SW480 (cell line): ENCODE data around the gene HCFC1.
A peak's percentile ranks its signal among the peaks of the same experiment; 100 is the strongest.

ENCODE experiments used
- DNase-seq: peaks from one replicate; pipeline ENCODE4 v3.0.0-alpha.2; 2016; ENCODE audit warnings: low spot score

HCFC1 gene

DNA sequence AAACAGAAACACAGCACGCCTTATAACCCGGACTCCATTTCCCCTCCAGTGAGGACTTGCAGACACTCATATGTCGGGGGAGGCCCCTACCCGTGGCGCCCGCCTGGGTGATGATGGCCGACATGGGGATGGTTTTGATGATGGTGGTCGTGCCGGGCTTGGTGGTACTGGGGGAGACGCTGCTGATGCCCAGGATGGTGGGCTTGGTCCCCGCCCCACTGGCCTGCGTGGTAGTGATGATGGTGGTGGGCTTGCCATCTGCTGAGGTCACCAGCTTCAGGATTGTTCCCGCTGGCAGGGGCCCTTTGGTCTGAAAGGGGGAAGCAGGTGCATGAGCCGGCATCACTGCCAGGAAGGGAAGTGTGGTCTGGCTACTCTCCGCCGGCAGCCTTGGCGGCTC is 14.4 kb downstream of the HCFC1 start:
- DNase-seq: no peak

DNA sequence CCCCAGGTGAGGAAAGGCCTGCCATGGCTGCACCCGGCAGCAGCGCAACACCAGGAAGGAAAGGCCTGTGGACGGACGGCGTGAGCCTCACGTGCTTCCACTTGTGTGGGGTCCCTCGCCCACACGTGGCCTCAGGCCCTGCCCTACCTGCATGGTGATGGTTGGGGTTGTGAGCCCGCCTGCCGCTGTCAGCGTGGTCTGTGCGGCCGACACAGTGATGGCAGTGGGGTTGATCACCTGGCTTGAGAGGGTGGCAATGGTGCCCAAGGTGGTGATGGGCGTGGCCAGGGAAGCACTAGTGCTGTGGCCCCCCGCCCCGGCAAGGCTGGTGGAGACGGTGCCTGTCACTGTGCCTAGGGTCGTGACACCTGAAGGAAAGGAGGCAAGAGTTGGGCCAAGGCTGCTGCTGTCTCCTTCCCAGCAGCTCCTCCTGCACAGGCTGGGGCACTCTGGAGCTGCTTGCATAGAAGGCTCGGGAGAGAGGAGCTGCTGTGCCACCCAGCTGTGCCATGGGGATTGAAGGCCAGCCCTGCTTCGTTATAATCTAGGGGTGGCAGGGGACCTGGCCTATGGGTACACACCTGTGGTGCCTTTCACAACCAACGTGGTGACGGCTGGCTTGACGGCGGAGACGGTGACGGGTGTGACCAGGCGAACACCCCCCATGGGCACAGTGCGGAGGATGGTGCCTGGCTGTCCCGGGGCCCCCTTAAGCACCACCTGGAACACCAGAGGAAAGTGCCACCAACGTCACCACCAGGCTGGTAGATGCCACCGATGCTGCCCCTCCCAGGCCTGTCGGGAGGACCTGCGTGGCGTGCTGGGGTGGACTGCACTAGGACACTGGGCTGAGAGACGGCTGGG is 15.3 kb downstream of the HCFC1 start:
- DNase-seq: no peak

DNA sequence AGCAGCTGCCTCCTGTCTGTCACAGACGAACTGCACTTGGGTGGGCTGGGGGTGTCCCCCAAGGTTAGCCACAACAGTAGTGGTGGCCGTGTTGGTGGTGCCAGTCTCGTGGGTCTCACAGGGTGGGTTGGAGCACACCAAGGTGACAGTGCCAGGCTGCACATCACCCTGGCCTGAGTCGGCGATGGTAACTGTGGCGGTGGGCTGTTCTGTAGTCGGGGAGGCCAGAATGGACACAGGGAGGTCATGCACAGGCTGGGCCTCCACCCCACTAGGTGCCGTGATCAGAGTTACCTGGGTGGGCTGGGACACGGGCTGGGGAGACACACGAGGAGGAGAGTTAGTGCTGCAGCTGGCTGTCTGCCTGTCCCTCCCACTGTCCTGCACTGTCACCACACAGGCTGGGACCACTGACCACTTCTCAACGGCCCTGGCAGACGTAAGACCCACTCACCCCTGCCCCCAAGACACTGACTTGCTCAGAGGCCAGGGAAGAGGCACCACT is 16.3 kb downstream of the HCFC1 start:
- DNase-seq: no peak

DNA sequence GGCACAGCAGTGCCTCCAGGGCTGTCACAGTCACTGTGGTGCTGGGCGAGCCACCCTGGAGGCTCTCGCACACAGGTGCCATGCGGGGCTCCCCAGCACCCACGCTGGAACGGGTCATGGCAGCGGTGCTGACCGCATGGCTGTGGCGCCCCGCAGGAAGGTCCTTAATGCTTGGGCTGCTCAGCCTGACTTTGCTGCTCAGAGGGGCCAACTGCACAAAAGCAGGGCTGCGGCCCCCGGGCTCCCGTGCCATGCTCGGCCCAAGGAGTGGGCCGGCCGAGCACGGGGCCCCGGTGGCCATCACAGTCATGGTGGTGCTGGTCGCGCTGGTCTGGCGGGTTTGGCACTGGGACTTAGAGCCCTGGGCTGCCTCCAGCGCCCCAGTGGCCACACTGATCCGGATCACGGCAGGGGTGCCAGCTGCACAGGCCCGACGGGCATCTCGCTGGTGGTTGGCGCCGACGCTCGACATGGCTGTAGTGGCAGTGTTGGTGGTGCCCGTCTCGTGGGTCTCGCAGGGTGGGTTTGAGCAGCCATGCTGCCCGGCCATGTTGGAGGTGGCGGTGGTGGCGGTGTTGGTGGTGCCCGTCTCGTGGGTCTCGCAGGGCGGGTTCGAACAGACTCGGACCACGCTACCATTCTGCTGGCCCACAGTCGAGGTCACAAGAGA is 16.9 kb downstream of the HCFC1 start:
- no peak for DNase-seq

DNA sequence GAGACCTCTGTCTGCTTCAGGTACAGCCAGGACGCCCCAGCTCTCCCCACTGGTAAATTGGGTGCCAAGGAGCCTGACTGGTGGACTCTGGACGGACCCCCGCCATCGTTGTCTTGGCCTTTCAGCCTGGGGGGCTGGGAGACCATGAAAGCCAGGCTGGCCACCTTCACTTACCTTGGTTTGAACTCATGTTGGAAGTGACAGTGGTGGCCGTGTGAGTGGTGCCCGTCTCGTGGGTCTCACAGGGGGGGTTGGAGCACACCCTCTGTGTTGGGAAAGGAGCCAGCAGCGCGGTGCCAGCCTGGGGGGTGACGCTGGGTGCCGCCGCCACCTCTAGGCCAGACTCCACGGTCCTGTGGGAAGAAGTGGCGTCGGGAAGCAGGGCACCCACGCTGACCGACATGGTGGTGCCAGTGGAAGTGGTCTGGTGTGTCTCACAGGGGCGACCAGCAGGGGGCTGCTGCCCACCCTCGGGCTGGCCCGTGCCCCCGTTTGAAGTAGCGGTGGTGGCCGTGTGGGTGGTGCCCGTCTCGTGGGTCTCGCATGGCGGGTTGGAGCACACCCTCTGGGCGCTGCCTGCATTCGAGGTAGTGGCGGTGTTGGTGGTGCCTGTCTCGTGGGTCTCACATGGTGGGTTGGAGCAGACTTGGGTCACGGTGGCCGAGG is 17.6 kb downstream of the HCFC1 start:
- no peak for DNase-seq

DNA sequence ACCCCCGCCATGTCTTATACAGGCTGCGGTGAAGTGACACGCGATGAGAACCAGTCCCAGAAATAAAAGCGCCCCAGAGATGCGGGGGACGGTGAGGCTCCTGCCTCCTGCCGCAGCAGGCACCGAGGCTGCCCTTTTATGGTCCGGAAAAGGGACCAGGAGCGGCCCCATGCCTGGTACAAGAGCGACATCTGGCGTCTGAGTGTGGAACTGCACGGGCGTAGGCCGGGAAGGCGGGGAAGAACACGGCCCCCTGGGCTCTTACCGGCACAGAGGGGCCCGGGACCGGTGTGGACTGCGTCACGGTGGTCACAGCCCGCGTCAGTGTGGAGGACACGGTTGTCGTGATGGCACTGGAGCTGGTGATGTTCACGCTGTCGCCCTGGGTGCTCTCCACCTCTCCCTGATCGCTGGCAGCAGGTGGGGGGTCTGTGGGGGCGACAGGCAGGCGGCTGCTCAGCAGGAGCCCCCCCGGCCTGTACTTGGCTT is 18.2 kb downstream of the HCFC1 start:
- peak; percentile 45 for DNase-seq

DNA sequence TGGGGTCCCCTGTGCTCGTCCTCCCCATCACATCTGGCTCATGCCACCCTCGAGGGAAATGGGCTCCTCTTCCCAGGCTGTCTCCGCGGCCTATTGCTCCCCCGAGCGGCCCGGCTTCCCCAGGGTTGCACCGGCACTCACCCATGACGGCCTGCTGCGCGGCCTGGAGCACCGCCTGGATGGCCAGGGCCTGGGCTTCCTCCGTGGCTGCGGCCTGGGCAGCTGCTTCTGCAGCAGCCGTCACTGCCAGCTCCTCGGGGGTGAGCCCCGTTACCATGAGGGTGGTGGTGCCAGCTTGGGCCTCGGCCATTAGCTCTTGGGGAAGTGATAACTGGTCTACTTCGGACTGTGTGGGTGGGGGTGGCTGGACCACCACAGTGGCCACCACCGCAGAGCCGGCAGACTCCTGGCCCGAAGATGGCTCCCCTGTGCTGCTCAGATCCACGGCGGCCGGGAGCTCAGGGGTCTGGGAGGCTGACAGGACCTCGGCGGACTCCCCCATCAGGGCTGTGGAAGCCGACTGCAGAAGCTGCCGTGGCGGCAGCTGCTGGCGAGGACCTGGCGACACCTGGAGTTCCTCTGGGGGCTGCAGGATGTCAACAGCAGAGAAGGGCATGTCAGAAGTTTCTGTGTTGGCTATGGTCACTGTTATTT is 19.1 kb downstream of the HCFC1 start:
- DNase-seq: no peak

DNA sequence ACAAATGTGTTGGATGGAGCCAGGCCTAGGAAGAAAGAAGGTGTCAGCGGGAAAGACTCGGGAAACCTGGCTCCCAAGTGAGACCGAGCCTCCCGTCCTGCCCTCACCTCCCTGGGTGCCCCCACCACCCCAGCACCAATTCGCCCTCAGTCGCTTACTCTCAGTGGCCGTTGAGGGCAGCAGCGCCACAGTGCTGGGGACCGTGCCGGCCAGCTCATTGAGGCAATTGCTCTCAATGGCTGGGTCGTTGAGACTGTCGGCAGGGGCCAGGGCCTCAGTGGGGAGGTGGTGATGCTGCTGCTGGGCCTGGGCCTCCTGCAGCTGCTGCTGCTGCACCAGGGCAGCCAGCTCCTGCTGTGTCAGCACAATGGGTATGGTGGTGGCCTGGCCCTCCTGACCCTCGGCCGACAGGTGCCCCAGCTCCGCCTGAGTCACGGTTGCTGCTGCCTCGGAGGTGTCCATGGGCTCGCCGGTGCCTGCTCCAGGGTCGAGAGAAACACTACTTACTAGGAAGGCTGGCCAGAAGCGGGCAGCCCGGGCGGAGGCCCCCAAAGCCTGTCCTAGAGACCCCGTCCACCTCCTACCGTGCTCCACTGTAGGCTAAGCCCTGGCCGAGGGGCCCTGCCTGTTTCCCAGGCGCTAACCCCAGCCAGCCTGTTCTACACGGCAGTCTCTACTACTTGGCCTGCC is 19.8 kb downstream of the HCFC1 start:
- DNase-seq: no peak

DNA sequence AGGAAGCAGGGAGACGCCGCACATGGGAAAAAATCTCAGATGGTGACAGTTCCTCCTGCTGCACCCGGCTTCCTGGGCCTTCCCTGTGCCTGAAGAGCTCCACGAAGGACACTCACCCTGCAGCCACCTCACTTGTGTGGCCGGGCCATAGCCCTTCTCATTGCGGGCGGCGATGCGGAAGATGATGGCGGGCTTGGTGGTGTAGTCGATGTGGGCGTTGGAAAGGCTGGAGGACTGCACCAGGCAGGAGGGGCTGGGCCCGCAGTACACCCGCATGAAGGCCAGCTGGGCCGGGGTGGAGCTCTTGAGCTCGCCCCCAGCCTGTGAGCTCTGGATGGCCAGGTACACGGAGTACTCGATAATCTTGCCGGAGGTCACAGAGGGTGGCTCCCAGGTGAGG is 21.5 kb downstream of the HCFC1 start:
- no peak for DNase-seq

DNA sequence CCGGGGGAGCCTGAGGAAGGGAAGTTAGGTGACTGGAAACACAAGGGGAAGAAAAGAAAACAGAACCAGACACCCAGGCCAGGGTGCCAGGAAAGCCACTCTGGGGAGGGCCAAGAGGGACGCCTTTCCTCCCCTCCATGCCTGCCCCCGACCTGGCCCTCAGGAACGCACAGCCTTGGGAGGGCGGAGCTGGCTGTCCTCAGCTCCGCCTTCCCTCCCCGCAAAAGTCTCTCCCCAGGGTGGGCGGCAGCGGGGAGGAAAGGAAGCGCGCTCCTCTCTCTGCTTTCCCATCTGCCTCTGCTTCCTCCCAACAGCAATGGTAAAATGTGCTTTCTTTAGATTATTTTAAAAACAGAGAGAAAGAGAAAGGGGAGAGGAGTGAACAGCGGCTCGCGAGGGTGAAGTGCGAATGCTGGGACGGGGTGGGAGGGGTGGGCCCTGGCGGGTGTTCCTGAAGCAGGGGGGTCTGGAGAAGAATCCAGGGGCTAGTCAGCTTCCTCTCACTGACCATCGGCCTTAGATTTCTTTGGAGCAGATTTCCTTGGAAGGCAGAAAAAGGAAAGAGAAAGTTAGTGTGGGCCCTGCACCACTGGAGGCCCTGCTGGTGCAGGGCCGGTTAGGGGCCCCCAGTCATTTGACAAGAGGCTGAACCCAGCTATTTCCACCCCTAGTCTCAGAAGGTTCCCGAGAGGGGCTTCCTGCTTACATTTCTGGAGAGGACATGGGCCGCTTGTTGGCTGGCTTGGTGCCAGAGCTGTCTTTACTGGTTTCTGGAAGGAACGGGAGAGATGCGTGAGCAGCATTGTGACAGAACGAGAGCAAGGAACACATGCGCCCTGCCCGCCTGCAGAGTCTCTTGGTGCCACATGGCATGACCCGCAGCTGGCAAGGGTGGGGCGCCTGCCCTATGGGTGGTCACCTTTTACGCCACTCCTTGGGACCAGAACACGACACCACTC is 22.5 kb downstream of the HCFC1 start:
- no peak for DNase-seq

DNA sequence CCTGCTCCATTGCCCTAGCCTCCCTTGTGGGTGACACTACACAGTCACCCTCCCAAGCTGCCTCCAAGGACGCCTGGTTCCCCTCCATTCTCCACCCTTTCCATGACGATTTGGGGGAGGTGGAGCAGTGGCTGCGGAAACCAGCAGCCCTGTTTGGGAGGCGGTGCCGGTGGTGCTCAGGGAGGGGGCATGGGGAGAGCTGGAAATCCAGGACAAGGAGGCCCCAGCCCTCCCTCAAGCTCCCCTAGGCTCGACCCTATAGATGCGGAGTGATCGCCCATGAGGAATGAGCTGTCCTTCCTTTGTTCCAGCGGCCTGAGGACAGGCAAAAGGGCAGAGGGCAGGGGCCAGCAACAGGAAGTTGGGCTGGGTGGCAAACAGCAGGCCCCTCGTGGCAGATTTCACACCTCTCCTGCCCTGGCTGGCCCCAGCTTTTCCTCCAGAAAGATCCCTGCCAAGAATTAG is 23.6 kb downstream of the HCFC1 start:
- DNase-seq: no peak

DNA sequence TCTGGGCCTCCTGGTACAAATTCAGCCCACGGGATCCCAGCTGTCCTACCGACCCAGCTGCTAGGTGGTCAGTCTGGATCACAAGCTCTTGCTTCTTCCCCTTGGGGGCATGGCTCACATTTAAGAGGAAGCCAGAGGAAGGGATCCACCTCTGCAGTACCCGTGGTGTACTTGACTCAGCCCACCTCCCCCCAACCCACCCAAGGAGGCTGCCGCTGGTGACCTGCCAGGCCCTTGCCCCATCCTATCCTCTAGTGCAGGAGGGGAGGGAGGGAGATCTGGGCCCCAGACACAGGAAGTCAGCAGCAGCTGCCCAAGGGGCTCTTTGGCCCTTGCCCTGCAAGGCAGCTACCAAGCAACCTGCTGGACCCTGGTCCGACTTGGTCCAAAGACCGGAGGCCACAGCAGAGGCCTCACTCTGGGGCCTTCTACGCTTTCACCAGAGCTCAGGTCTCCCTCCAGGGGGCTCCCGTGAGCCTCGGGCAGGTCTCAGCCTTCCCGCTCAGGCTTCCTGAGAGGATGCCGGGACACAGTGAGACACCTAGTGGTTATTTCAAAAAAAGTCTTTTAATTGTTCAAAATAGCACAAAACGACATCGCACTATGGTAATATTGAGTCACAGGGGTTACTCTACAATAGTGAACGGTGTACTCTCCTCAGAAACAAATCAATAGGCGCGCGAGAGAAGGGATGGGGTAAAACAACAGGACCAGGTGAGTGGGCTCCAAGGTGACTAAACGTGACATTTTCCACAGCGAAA is 24.4 kb downstream of the HCFC1 start:
- peak; percentile 70 for DNase-seq

DNA sequence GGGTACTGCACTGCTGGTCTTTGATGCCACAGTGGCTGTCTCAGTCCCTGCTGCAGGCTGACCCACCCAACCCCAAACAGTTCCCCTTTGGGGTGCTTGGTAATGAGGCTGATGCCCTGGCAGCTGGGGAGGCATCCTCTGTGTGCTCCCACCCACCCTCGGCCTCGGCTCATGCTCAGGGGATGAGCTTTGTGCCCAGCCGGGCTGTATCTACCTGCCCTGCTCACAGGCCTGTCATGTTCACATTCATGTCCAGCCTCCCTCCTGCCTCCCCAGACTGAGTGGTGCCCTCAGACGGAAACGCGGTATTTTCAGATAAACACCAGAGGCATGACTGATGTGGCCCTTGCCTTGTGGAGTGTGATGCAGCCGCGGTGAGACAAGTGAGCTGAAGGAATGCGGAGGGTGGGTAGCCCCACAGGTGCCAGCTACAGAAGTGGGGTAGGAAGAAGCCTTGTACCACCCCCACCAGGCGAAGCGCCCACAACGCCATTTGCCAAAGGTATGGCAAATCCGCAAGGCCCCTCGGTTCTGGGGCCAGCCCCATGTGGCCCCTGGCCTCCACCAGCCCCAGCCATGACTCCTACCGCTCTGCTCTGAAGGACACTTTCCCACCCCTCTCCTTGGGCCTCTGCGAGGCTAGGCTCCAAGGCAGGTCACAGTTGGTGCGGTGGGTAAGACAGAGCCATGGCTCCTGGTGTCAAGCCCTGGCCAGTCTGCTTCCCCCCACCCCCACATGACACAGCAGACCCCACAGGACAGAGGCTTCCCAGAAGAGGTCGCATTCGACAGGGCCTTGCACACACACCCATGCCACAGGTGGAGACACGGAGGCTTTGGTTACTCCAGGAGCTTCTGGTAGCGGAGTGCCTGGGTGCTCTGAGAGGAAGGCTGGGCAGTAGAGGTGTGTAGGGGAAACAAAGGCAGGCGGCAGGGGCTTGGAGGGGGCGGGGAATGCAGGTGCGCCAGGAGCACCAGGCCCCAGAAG is 25.4 kb downstream of the HCFC1 start:
- no peak for DNase-seq

DNA sequence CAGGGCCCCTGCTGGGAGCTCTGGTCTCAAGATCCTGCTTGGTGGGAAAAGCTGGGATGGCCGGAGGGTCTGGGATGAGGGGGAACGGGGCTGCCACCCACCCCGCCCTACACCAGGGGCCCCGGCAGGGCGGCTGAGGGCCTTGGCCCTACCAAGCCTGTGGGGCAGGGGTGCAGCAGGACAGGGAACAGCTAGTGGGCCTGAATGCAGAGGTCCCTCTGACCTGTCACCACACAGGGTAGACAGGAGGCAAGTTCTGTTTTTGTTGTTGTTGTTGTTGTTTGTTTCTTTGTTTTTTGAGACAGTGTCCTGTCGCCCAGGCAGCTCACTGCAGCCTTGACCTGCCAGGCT is 26.8 kb downstream of the HCFC1 start:
- DNase-seq: no peak

DNA sequence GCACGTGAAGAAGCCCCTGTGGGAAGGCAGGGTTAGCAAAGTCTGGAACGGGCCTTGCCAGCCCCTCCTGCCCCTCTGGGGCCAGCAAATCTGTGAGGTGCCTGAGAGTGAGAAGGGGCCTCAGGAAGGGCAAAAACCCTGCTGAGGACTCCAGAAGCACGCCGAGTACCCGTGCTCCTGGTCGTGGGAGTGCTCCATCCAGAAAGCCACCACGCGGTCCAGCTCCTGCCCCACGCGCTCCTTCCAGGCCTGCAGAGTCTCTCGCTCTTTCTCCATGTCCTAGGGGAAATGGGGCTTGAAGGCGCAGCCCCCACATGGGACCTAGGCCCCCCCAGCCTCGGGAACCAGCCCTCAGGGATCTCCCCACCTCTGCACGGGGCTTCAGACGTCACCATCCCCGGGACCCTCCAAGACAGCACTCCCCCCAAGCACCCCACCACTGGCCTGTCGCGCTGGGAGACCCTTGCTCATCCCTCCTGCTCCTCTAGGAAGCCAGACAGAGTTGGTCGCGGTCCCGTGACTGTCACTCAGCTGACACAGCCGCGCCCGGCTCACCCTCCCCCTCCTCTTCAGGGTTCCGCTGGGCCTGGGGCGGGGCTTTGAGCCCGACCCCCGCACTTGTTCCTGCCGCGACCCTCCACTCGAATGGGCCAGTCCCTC is 27.3 kb downstream of the HCFC1 start, which contains the start of gene RENBP:
Gene RENBP, minus strand, starts transcription at position 504 of the 660 bp plus-strand sequence. Its CDS starts 33 bp downstream, at position 471.
- DNase-seq: no peak

DNA sequence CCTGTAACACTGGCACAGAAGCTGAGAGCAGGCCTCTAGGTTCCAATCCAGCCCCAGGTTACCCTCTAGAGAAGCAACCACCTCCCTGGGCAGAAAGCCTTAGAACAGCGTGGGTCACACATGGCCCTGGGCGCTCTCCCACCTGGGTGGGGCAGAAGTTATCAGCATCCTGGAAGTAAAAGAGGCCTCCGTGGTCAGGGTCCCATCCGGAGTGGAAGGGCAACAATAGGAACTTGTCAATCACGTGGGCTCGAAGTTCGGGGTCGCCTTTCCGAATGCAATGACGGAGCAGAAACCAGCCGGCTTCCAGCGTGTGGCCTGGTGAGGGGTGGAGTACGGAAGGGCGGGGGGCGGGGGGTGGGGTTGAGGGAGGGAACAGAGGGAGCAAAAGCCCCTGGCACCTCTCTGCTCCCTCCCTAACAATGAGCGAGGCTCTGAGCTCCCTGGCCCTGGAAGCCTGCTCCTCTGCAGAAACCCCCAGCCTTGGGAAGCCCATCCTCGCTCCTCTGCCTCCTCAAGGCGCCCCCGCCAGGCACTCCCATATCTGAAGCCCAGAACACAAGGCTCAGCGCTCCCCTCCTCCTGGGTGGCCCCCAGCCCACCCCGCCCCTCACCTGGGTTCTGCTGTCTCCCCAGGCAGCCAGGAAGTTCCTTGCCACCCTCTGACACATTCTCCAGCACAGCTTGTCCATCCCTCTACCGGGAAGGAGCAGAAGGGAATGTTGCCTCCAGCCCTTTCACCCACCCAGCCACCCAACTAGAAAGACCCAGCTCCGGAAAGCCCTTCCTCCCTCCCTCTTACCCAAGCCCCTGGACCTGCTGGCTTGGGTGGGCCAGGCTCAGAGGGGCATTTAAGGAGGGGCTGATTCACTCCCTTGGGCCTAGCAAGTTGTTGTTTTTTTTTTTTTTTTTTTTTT is 30.0 kb downstream of the HCFC1 start:
- DNase-seq: no peak

DNA sequence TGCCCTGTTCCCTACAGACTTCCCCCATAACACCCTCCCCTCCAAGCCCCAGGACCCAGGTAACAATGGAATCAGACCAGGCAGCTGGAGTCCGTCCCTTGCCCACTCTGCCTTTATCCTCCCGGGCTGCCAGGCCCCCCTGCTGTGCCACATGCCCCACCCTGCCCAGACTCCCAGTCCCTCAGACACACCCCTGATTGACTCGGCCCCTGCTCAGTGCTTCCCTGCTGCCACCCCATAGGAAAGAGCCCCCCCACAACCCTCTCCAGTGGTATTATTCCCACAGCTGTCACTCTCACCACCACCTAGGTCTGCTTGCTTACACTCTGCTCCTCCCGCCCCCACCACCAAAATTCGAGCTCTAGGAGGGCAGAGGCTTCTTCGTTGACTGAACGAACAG is 32.0 kb downstream of the HCFC1 start:
- no peak for DNase-seq
